Activated CD8-positive, alpha-beta T cell treated with anti-CD3 and anti-CD28 coated beads, Interleukin-2, amount 10 ng/mL, durations not matched to agents 7 days and 5 days (primary cell): Measurements from ENCODE around the gene CEP63. TPM values are rescaled to one million over a fixed set of nuclear protein-coding genes. Genes with fewer than 3 reads are reported as not detected.

Experiments used
- ATAC-seq: fragments of 150-1000 bp; cut with Tn5 transposase; one replicate; pipeline ENCODE4 v1.10.0; 2021; ENCODE audit warnings: moderate library complexity
- CTCF ChIA-PET: fragments of 350-600 bp; sonication (Branson Sonifier 250); formaldehyde crosslinking; loops from one replicate; lab custom pipeline; 2021; ENCODE audit warnings: antibody characterized with exemption; lab: Charles Lee
- POLR2A ChIA-PET: fragments of 350-600 bp; sonication (Branson Sonifier 250); formaldehyde crosslinking; loops from one replicate; lab custom pipeline; 2021; ENCODE audit warnings: antibody characterized with exemption; lab: Charles Lee
- DNase-seq: peaks from one replicate; pipeline ENCODE4 v3.0.0-alpha.2; 2020
- H3K27ac Mint-ChIP-seq: one replicate; pipeline ENCODE4 v1.8.0; 2021; ENCODE audit warnings: mild to moderate bottlenecking, mixed read lengths
- H3K27me3 Mint-ChIP-seq: one replicate; pipeline ENCODE4 v1.8.0; 2021; ENCODE audit warnings: low read depth, mixed read lengths
- H3K36me3 Mint-ChIP-seq: one replicate; pipeline ENCODE4 v1.8.0; 2021; ENCODE audit warnings: low read depth, mixed read lengths
- H3K4me1 Mint-ChIP-seq: one replicate; pipeline ENCODE4 v1.8.0; 2021; ENCODE audit warnings: low read depth, mixed read lengths
- H3K4me3 Mint-ChIP-seq: one replicate; pipeline ENCODE4 v1.8.0; 2021; ENCODE audit warnings: mild to moderate bottlenecking, mixed read lengths
- H3K9me3 Mint-ChIP-seq: one replicate; pipeline ENCODE4 v1.8.0; 2022; ENCODE audit warnings: mixed read lengths; ENCODE audit not compliant: insufficient read depth
- total RNA-seq, 2 experiments: library from RNA; stranded (reverse); gene quantifications; one replicate each; pipeline ENCODE4 v1.2.3, GENCODE V29; 2021

Gene CEP63
- total RNA-seq, result 10 to 100 TPM; 26.5 to 27.7 TPM

- peak; percentile 97 for DNase-seq
- H3K9me3 Mint-ChIP-seq, result no peaks in the 10 kb centered on the region
- H3K4me1 Mint-ChIP-seq, result peaks cover 39% of the 10 kb centered on the region
- ChIA-PET CTCF (interaction anchor here (1.2 to 6.2 kb wide), 3 partner anchors 9 to 178 kb away, joined by 6 to 43 read pairs (median 9); no protein-coding TSS in a partner anchor), POLR2A (interaction anchor here (0.6 to 2.2 kb wide), 11 partner anchors 9 to 389 kb away, joined by 3 to 12 read pairs (median 3); partner anchors contain the start of gene RYK)
- peaks cover 34% of the 10 kb centered on the region for H3K36me3 Mint-ChIP-seq
- H3K4me3 Mint-ChIP-seq, result peak within 1 kb of the TSS; percentile 86
- no peaks in the 10 kb centered on the region for H3K27me3 Mint-ChIP-seq
- peak within 1 kb of the TSS; percentile 96 for H3K27ac Mint-ChIP-seq
- ATAC-seq, result peak; percentile 89
Observed at GRCh38 chr3:134485718-134486576, at the start of gene CEP63, which contains the start of gene ANAPC13. Gene CEP63 (plus strand): TSS chr3:134486057. CDS start chr3:134495321, 9,264 bp downstream. Gene ANAPC13 (minus strand): TSS chr3:134485985. CDS start chr3:134482904, 3,081 bp downstream.

GRCh38 chr3:134437211-134437752, 48.6 kb upstream of the CEP63 start:
- H3K4me3 Mint-ChIP-seq, result no peak overlapping the region
- H3K4me1 Mint-ChIP-seq, result no peaks in the 10 kb centered on the region
- DNase-seq, result no peak
- CTCF ChIA-PET, result no interaction called here
- H3K9me3 Mint-ChIP-seq, result no peaks in the 10 kb centered on the region
- H3K36me3 Mint-ChIP-seq, result no peaks in the 10 kb centered on the region
- POLR2A ChIA-PET, result no interaction called here
- no peak overlapping the region for H3K27ac Mint-ChIP-seq
- no peak for ATAC-seq
- H3K27me3 Mint-ChIP-seq, result peaks cover 27% of the 10 kb centered on the region

GRCh38 chr3:134441321-134441720, 44.5 kb upstream of the CEP63 start:
- H3K4me1 Mint-ChIP-seq, result no peaks in the 10 kb centered on the region
- DNase-seq (peak; percentile 5), ATAC-seq (no peak)
- H3K27me3 Mint-ChIP-seq, result peaks cover 28% of the 10 kb centered on the region
- no peak overlapping the region for H3K27ac Mint-ChIP-seq
- H3K4me3 Mint-ChIP-seq, result no peak overlapping the region
- peaks cover 6% of the 10 kb centered on the region for H3K9me3 Mint-ChIP-seq
- POLR2A ChIA-PET, result no interaction called here
- H3K36me3 Mint-ChIP-seq, result no peaks in the 10 kb centered on the region
- CTCF ChIA-PET, result no interaction called here

- ATAC-seq (no peak), DNase-seq (no peak)
- Mint-ChIP-seq H3K4me3 (no peak overlapping the region), H3K27me3 (peaks cover 31% of the 10 kb centered on the region), H3K36me3 (no peaks in the 10 kb centered on the region), H3K4me1 (no peaks in the 10 kb centered on the region), H3K27ac (no peak overlapping the region), H3K9me3 (peaks cover 6% of the 10 kb centered on the region)
- ChIA-PET CTCF (no interaction called here), POLR2A (no interaction called here)
Observed at GRCh38 chr3:134441821-134442220, 44.0 kb upstream of the CEP63 start.

GRCh38 chr3:134445095-134445494, 40.8 kb upstream of the CEP63 start:
- DNase-seq (no peak), ATAC-seq (no peak)
- no peak overlapping the region for H3K4me3 Mint-ChIP-seq
- no peak overlapping the region for H3K27ac Mint-ChIP-seq
- peaks cover 6% of the 10 kb centered on the region for H3K9me3 Mint-ChIP-seq
- CTCF ChIA-PET, result interaction anchor here (1.0 kb wide), 1 partner anchor 15 kb away, joined by 4 read pairs; no protein-coding TSS in a partner anchor
- POLR2A ChIA-PET, result no interaction called here
- peaks cover 24% of the 10 kb centered on the region for H3K27me3 Mint-ChIP-seq
- no peaks in the 10 kb centered on the region for H3K36me3 Mint-ChIP-seq
- H3K4me1 Mint-ChIP-seq, result no peaks in the 10 kb centered on the region

- H3K27me3 Mint-ChIP-seq, result peaks cover 22% of the 10 kb centered on the region
- no peaks in the 10 kb centered on the region for H3K4me1 Mint-ChIP-seq
- H3K36me3 Mint-ChIP-seq, result no peaks in the 10 kb centered on the region
- peaks cover 6% of the 10 kb centered on the region for H3K9me3 Mint-ChIP-seq
- DNase-seq, result no peak
- no peak overlapping the region for H3K4me3 Mint-ChIP-seq
- ChIA-PET CTCF (interaction anchor here (1.0 to 1.3 kb wide), 2 partner anchors 14 to 30 kb away, joined by 3 to 4 read pairs; no protein-coding TSS in a partner anchor), POLR2A (no interaction called here)
- ATAC-seq, result no peak
- H3K27ac Mint-ChIP-seq, result no peak overlapping the region
Observed at GRCh38 chr3:134445636-134446035, 40.2 kb upstream of the CEP63 start.

- no peaks in the 10 kb centered on the region for H3K36me3 Mint-ChIP-seq
- H3K4me3 Mint-ChIP-seq, result no peak overlapping the region
- POLR2A ChIA-PET, result no interaction called here
- CTCF ChIA-PET, result interaction anchor here (1.3 kb wide), 1 partner anchor 28 kb away, joined by 3 read pairs; no protein-coding TSS in a partner anchor
- H3K9me3 Mint-ChIP-seq, result peaks cover 6% of the 10 kb centered on the region
- no peak overlapping the region for H3K27ac Mint-ChIP-seq
- no peaks in the 10 kb centered on the region for H3K4me1 Mint-ChIP-seq
- DNase-seq (no peak), ATAC-seq (no peak)
- peaks cover 13% of the 10 kb centered on the region for H3K27me3 Mint-ChIP-seq
Observed at GRCh38 chr3:134446800-134447199, 39.1 kb upstream of the CEP63 start.

- Mint-ChIP-seq H3K4me1 (no peaks in the 10 kb centered on the region), H3K4me3 (no peak overlapping the region), H3K27me3 (peaks cover 15% of the 10 kb centered on the region), H3K27ac (no peak overlapping the region), H3K9me3 (peaks cover 6% of the 10 kb centered on the region), H3K36me3 (no peaks in the 10 kb centered on the region)
- DNase-seq (peak; percentile 6), ATAC-seq (no peak)
- POLR2A ChIA-PET, result no interaction called here
- CTCF ChIA-PET, result no interaction called here
Observed at GRCh38 chr3:134447351-134447750, 38.5 kb upstream of the CEP63 start.

GRCh38 chr3:134448664-134449063, 37.2 kb upstream of the CEP63 start:
- ChIA-PET POLR2A (no interaction called here), CTCF (interaction anchor here (0.9 to 1.0 kb wide), 2 partner anchors 25 to 140 kb away, joined by 3 to 4 read pairs; no protein-coding TSS in a partner anchor)
- peaks cover 21% of the 10 kb centered on the region for H3K27me3 Mint-ChIP-seq
- H3K9me3 Mint-ChIP-seq, result peaks cover 6% of the 10 kb centered on the region
- no peaks in the 10 kb centered on the region for H3K36me3 Mint-ChIP-seq
- no peaks in the 10 kb centered on the region for H3K4me1 Mint-ChIP-seq
- no peak for ATAC-seq
- no peak overlapping the region for H3K27ac Mint-ChIP-seq
- peak; percentile 11 for DNase-seq
- H3K4me3 Mint-ChIP-seq, result no peak overlapping the region

- ChIA-PET POLR2A (no interaction called here), CTCF (interaction anchor here (0.9 to 1.0 kb wide), 3 partner anchors 9 to 140 kb away, joined by 3 to 4 read pairs (median 3); no protein-coding TSS in a partner anchor)
- no peak overlapping the region for H3K27ac Mint-ChIP-seq
- no peaks in the 10 kb centered on the region for H3K36me3 Mint-ChIP-seq
- H3K4me1 Mint-ChIP-seq, result no peaks in the 10 kb centered on the region
- peaks cover 21% of the 10 kb centered on the region for H3K27me3 Mint-ChIP-seq
- ATAC-seq, result no peak
- H3K4me3 Mint-ChIP-seq, result no peak overlapping the region
- peak; percentile 17 for DNase-seq
- H3K9me3 Mint-ChIP-seq, result peaks cover 6% of the 10 kb centered on the region
Observed at GRCh38 chr3:134449277-134449676, 36.6 kb upstream of the CEP63 start.

- Mint-ChIP-seq H3K27me3 (peaks cover 20% of the 10 kb centered on the region), H3K36me3 (no peaks in the 10 kb centered on the region), H3K4me1 (no peaks in the 10 kb centered on the region), H3K4me3 (no peak overlapping the region), H3K27ac (no peak overlapping the region), H3K9me3 (peaks cover 2% of the 10 kb centered on the region)
- ATAC-seq (no peak), DNase-seq (peak; percentile 16)
- CTCF ChIA-PET, result interaction anchor here (1.0 kb wide), 1 partner anchor 10 kb away, joined by 3 read pairs; no protein-coding TSS in a partner anchor
- POLR2A ChIA-PET, result no interaction called here
Observed at GRCh38 chr3:134449951-134450350, 35.9 kb upstream of the CEP63 start.
